C4-2B (cell line): Measurements from ENCODE around the gene THAP11.

Experiments
- CTCF ChIP-seq: fragments of 450-650 bp; conservative IDR thresholded peaks from 2 replicates; pipeline ENCODE4 v1.5.1; 2017; ENCODE audit warnings: mild to moderate bottlenecking
- ZFX ChIP-seq: fragments of 450-650 bp; IDR thresholded peaks from 2 replicates; pipeline ENCODE4 v1.6.1; 2017

- TF ChIP-seq CTCF (no peak), ZFX (no peak)
These were observed 19.6 kb upstream of the THAP11 start for GRCh38 chr16:67822511-67822910.
